Stimulated activated CD8-positive, alpha-beta memory T cell treated with anti-CD3 and anti-CD28 coated beads, Interleukin-2, amount 100 ng/mL, for 48 hours (primary cell): Measurements from ENCODE around the gene GRID1.
"Not testable (repeated sequence)": the region's sequence is repeated elsewhere in the genome, so short reads cannot be mapped to it uniquely, and the experiment has no call there.

Experiments
- DNase-seq, 2 donors: peaks; one replicate each; pipeline ENCODE4 v3.0.0-alpha.2; 2020; ENCODE audit warnings: low read depth in 2 of 2

The GRID1 gene

DNA sequence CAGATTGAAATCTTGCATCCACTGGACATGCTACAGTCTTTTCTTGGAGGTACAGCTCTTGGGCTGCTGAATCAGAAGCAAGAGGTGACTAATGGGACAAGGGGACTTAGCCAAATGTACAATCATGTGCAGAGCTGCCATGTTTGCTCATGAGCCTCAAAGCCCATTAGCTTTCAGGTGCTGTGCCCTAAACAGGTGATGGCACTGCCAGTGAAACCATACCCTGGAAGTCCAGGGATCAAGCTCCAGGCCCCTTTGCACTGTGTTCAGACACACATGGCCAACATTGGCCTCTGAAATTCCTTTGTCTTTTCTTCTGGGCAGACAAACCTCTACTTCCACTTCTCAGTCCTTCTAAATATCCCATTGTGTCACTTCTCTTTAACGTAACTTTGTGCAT is 328.2 kb downstream of the GRID1 start:
- no peak for DNase-seq

DNA sequence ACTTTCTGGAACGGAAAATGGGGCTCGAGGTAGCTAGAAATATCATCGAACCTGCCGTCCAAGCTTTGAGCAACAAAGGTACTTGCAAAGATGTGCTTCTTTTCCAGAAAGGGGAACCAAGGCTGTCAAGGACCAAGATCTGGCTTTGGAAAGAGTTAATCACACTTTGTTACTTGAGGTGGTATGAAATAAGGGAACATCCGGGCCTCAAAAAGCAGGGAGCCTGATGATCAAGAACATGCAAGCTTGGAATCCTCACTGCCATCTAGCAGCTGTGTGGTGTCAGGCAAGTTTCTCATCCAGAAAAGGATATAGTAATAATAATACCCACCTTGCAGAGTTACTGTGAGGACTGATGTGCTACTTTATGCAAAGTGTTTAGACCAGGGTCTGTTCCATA is 329.5 kb downstream of the GRID1 start:
- no peak for DNase-seq

DNA sequence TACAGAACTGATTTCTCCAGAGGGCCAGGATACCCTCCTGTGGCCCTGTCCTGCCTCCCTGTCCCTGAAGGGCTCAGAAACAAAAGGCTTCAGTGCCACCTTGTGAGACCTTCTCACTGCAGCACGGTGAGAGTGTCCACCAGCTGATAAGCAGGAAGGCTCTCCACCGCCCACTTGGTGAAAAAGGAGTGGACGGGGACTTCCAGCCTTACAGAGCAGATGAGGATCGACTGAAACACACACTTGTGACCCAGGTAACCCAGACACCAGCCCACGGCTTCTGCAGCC is 330.1 kb downstream of the GRID1 start:
- no peak for DNase-seq

- no peak for DNase-seq
These were observed 330.6 kb downstream of the GRID1 start for GRCh38 chr10:86035791-86036543.

GRCh38 chr10:86034710-86035109 is 331.9 kb downstream of the GRID1 start:
- DNase-seq: no peak

- DNase-seq: no peak
These were observed 333.0 kb downstream of the GRID1 start for GRCh38 chr10:86033581-86033980.

- not testable (repeated sequence) for DNase-seq
These were observed 334.5 kb downstream of the GRID1 start for GRCh38 chr10:86032087-86032486.

DNA sequence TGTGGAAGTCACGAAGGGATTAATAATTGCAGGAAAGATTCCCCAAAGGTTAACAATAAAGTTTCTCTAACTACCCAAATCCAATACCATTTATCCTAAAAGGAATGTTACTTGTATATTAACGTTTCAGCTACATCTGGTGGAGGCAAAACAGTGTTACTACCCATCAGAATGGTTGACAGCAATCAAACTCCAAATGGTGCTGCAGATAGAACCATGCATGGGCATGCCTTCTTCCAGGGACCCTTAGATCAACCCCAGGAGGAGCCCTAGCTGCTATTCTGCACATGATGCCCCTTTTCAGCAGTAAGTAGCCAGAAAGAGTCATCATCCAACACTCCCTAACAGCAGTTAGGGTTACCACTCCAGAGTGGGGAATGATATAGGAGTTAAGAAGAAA is 336.3 kb downstream of the GRID1 start:
- no peak for DNase-seq

DNA sequence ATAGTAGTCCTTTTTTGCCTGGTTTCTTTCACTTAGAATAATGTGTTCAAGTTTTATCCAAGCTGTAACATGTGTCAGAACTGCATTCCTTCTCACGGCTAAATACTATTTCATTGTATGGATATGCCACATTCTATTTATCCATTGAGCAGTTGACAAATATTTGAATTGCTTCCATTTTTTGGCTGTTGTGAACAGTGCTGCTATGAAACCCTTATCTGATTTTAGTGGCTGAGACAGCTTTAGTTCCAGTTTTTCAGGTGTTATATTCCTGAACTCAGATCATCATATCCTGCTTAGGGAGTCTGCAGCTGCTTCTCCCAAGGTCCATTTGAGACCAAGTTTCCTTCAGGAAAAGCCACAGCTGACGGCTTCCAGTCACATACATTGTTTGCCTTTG is 339.2 kb downstream of the GRID1 start:
- no peak for DNase-seq

DNA sequence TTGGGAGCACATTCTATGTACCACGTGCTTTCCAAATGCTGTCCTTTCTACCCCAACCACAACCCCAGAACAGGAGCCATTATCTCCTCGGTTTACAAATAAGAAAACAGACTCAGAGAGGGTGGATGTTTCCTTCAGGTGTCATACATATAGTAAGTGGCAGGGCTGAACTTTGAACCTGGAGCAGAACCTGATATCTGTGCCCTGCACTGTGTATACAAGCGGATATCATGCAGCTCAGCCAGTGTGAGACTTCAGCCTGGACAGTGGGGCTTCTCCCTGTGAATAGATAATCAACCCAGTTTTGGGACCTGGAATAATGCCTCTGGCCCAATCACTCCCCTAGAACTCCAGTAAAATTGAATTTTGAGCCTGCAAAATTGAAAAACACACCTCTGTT is 341.1 kb downstream of the GRID1 start:
- DNase-seq: no peak

DNA sequence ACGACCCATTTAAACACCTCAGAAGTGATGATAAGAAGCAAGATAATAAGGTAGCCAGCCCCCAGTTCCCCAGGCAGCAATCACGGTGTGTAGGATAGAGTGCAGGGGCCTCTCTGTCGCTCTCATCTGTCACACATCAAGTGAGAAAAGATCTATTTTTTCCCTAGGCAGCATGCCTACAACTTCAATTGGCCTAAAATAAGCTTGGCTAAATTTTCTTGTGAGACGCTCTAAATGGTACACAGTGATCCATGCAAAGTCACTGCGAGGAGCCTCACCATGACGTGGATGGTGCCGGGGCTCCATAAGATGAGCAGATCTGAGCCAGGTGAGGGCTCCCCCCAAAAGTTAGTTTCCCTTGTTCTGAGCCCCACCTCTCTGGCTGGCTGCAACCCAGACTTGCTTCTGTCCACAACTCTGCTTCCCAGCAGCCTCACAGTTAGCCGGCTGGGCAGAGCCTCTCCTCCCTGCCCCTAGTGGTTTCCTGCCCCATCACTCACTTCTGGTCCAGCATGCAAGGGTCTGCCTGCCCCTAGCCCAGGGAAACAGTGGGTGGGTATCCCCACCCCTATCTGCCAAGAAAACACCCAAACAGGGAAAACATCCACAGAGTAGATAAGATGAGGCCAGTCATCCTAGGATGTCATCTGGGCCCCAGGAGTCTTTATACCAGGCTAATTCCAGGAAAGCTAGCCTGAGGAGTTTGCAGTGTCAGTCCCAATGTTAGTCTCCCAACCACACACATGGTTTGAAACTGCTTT is 342.1 kb downstream of the GRID1 start:
- DNase-seq: no peak

DNA sequence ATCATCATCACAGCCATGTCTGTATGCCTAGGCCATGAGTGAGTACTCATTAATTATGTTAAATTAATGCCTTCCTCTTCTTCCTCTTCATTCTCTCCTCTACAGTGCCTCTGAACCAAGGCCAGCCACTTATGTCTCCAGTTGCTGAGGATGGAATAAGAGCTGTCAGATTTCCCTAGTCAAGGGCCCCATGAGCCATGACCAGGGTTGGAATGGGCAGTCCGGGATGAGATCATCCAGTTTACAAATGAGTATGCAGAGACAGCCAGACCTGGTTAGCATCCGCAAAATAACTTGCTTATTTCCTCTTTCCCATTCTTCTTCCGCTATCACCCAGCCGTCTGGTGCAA is 342.7 kb downstream of the GRID1 start:
- no peak for DNase-seq

GRCh38 chr10:86023336-86023735 is 343.3 kb downstream of the GRID1 start:
- no peak for DNase-seq

DNA sequence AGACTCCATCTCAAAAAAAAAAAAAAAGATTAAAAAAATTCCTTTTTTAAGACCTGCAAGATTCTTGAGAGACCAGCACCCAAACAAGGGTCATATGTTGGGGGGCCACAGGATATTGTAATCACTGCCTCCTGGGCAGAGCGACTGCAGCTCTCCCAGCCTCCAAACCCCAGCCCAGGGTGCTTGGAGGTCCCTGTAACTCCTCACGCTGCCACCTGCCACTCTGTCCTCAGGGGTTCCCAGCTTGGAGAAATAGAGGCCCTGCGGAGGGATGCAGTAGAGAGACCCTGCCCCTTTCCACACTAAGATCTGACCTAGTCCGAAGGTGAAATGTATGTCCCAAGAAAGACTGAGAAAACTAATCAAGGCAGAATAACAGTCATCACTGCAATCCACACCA is 343.7 kb downstream of the GRID1 start:
- no peak for DNase-seq

DNA sequence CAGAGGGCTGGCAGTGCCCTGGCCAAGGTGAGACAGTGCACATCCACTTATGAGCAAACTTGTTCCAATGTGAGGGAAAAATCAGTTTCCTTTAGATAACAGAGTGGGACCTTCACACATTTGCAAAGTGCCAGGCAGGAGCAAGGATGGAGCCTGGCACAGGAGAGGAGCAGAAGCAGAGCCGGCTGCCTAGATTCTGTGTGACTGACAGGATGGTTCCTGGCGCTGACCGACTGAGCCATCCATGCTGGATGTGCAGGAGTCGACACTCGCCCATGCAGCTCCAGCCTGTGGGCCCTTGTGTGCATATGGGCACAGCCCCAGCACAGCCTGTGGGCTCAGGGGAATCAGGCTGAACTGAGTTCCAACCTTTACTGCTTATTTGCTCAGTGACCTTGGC is 346.5 kb downstream of the GRID1 start:
- no peak for DNase-seq

- no peak for DNase-seq
These were observed 347.5 kb downstream of the GRID1 start for GRCh38 chr10:86019141-86019540.

GRCh38 chr10:86018735-86019058 is 347.9 kb downstream of the GRID1 start:
- DNase-seq: no peak

GRCh38 chr10:86017841-86018734 is 348.5 kb downstream of the GRID1 start:
- DNase-seq: no peak

DNA sequence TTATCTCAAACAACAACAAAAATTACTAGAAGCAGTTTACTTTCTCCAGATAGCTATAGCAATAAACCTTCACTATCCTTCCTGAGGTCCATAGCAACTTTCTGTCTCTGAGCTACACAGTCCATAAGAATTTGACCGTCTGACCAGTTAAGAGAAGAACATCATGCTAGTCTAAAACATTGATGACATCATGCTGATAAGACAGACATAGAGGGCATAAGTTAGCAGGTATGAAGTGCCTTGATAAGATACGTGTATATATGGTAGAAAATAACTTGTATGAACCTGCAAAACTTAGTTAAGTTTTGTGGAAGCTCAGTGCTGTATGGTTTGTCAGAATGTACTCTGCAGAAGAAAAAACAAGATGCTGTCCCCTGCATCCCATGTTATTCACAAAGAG is 353.0 kb downstream of the GRID1 start:
- no peak for DNase-seq

- no peak for DNase-seq
These were observed 359.4 kb downstream of the GRID1 start for GRCh38 chr10:86007171-86007570.

- DNase-seq: no peak
These were observed 362.3 kb downstream of the GRID1 start for GRCh38 chr10:86004337-86004736.

DNA sequence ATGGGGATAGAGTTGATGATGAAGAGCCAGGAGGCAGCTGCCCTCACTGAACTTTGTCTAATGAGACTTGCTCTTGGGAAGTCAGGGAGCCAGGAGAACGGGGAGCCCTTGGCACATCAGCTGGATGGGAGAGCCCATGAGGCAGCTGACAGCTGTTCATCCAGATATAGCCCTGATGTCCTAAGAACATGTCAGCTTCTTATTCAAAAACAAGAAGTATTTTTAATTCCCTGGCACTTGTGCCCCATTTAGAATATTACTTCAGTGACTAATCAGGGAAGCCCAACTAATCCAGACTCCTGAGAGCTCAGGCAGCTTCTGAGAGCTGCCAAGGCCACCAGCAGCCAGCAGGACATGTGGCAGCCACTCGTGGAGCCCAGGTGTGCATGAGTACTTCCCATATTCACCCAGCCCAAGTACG is 363.4 kb downstream of the GRID1 start:
- DNase-seq: no peak

DNA sequence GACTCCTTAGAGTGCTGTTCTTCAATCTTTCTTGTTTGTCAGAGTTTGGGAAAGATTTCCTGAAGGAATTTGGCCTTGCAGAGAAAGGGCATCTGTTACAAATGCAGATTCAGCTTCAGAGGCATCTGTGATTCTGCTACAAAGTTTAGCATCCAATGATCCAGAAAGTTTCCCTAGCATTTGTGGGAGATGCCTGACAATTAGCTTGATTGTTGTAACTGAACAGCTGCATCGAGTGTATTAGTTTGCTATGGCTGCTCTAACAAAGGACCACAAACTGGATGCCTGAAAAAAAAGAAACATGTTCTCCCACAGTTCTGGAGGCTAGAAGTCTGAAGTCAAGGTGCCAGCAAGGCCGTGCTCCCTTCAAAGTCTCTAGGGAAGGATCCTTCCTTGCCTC is 365.1 kb downstream of the GRID1 start:
- DNase-seq: no peak
